Limb (tissue), 2 donors: ENCODE results near the gene LRRC4C.

Experiments used
- DNase-seq, 2 donors: peaks; one replicate each; pipeline ENCODE4 v3.0.0-alpha.2; 2016; ENCODE audit errors: extremely low spot score in 2 of 2

LRRC4C gene

DNA sequence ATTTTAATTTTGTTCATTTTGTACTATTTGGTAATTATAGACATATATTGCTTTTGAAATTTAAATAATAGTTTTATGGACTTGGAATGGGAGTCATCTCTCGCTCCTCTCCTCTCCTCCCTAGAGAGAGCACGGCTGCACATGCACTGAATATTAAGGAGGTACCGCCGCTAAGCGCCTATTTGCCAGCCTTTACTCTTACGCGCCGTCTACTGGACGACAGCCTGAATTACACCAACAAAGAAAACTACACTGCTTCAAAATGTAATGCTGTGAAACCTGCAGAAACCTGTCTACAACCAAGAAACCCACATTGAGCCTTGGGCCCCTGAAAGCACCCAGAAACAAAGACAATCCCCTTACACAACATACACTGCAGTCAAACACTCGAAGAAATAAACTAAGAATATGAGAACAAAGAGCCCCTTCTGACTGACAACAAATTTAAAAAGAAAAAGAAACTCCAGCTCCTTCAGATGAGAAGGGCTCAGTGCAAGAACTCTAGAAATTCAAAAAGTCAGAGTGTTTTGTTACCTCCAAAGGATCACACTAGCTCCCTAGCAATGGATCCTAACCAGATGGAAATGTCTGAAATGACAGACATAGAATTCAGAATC is 737.2 kb downstream of the LRRC4C start:
- no peak for DNase-seq

DNA sequence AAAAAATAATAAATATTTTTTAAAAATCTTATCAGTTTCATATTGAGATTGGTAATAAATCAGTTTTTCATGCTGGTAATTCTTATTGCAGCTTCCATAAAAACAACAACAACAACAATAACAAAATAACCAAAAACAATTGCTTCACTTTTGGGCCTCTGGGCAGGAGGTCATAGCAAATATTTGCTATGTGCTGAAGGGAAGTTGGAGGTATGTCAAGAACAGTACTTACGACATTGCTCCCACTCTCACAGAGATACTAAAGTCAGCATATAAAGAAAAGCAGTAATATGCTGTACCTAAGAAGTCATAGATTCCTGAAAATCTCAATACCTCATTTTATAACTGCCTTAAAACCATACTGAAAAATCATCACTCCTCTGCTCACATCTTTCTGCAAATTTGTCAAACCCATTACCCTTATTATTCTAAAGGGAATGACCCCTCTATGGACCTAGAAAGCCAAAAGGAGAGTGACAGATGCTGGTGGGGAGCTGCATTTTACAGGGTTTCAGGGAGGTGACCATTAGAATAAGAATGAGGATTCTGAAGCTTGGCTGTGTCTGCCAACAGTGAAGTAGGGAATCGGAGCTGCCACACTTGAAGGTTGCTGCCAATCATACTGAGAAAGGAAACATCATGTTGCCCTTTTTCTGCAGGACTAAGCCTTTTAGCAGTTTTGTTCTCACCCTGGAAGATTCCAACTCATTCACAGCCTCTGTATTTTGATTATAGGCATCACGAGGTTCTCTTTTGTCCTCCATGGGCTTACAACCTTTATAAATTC is 742.9 kb downstream of the LRRC4C start:
- DNase-seq: no peak

DNA sequence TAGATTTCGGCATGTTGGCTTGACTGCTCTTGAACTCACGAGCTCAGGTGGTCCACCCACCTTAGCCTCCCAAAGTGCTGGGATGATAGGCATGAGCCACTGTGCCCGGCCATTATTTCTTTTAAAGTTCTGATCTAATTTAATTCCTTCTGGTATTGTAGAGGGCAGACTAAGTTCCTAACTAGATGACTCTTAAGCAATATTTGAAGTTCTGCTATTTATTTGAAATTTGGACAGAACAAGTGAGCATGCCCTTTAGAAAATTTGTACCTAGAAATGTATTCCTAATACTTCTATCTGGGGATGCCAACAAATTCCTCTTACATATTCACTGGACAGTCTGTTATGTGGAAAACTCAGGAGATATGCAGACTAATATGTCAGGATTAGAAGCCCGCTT is 746.4 kb downstream of the LRRC4C start:
- DNase-seq: no peak

DNA sequence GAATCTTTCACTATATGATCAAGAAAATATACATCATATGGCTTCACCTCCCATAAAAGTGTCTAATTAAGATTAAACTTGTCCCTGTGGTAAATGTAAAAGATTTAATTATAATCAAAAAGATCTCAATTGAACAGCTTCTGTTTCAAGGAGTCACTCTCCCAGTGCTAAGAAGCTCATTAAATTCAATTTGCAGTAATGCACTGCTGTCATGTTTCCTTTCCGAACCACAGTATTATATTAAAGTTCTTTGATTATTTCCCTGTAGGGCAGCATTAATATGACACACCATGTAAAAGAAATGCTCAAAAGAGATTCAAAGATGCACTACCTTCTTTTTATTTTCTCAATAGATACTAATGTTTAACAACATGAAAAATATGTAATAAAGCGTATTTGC is 758.4 kb downstream of the LRRC4C start:
- no peak for DNase-seq

- DNase-seq: no peak
Measured at GRCh38 chr11:40689823-40690222, 769.6 kb downstream of the LRRC4C start.

DNA sequence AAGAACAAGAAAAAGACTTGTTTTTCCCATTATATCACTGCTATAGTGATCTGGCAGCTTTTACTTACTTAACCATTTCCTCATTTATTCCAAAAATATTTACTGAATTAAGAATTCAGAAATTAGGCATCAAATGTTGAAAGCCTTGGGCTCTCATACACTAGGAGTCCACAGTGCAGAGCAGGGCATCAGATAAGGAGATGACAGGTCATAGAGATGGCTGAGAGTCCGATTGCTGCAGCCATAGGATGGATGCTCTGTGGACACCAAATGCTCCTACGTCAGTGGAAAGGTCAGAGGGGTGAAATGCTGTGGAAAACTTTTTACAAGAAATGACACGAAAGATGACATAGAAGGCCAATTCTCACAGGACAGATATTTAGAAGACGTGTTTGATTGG is 771.1 kb downstream of the LRRC4C start:
- DNase-seq: no peak

- DNase-seq: no peak
Measured at GRCh38 chr11:40686765-40687164, 772.7 kb downstream of the LRRC4C start.

- no peak for DNase-seq
Measured at GRCh38 chr11:40683010-40683409, 776.4 kb downstream of the LRRC4C start.

GRCh38 chr11:40679276-40679675 is 780.2 kb downstream of the LRRC4C start:
- no peak for DNase-seq

GRCh38 chr11:40647295-40647694 is 812.2 kb downstream of the LRRC4C start:
- no peak for DNase-seq

GRCh38 chr11:40642284-40642683 is 817.2 kb downstream of the LRRC4C start:
- no peak for DNase-seq

GRCh38 chr11:40619654-40620053 is 839.8 kb downstream of the LRRC4C start:
- DNase-seq: no peak

- DNase-seq: no peak
Measured at GRCh38 chr11:40606800-40607199, 852.7 kb downstream of the LRRC4C start.

- DNase-seq: no peak
Measured at GRCh38 chr11:40602866-40603552, 856.4 kb downstream of the LRRC4C start.

GRCh38 chr11:40597546-40598113 is 861.8 kb downstream of the LRRC4C start:
- peak in 1 of 2 donors; percentile 3 for DNase-seq

DNA sequence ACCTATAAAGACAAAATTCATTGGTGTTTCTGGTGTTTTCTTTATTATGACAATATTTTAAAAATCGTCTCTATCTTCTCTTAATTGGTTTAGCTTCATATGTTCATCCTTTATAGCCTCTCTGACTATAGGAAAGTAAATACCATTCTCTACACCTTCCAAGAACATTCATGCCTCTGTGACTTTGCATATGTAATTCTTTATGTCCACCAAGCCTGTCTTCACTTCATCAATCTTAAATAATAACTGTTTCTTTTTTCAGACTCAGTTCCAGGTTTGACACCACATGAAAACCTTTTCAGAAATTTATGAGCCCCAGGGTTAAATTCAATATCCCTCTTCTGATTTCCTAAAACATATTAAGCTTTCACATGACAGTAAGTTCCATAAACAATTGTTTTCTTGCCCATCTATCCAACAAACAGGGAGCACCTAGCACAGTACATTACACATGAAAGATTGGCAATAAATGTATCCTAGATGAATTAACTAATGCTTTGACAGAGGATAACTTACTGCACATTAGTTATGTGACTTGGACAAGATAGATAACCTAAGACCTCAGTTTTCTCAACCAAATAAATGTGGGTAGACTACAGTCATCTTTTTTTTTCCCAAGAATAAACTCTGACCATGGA is 886.1 kb downstream of the LRRC4C start:
- DNase-seq: no peak

DNA sequence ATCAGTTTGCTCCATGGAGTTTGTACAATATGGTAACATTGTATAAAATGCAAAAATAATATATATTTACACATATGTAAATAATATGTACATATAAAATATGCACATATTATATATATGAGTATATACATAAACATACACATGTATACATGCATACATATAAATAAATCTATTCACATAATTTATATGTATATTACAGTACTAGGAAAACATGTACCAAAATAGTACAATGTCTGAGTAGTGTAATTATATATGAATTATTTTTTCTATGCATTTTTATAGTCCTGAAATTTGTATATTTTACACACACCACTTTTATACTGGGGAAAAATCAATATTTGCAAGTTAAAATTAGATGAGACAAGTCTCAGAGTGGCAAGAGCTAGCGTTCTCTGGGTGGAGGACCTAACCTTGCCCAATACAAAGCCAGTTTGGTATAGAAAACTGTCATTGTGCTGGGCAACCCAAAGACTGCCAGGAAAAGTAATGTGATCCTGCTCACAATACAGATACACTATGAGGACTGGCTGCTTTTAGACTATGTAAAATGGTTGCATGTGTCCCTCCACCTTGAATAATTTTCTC is 889.4 kb downstream of the LRRC4C start:
- DNase-seq: no peak

- DNase-seq: no peak
Measured at GRCh38 chr11:40567392-40567791, 892.1 kb downstream of the LRRC4C start.

DNA sequence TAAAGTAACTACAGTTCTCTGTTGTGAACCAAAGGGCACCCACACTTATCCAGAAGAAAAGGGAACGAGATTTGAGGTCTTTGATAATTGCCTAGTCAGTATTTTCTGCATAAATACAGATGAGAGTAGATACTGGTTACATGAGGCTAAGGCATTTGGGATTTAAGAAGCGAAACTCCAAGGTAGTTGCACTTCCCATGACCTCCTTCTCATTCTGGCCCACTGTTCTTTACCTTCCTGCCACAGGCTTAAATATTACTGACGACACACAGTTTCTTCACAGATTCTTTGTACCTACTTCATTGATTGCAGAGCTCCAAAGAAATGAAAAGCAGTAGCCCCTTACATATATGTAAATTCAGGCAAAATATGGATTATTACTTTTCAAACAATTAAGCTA is 915.3 kb downstream of the LRRC4C start:
- DNase-seq: no peak

GRCh38 chr11:40542821-40543220 is 916.6 kb downstream of the LRRC4C start:
- DNase-seq: no peak

GRCh38 chr11:40537734-40538133 is 921.7 kb downstream of the LRRC4C start:
- no peak for DNase-seq
